Measurements from ENCODE around the gene RCOR2. TPM values are rescaled to one million over a fixed set of nuclear protein-coding genes. Genes with fewer than 3 reads are reported as not detected.

The RCOR2 gene
- total RNA-seq, 1 donor, result 2.9 TPM

GRCh38 chr11:63918507-63919191 is 1.7 kb upstream of the RCOR2 start:
- DNase-seq (ENCODE audit: low read depth), result peak; percentile 39
- no peak overlapping the region for H3K4me3 ChIP-seq (ENCODE audit: low read depth, low read length)

DNA sequence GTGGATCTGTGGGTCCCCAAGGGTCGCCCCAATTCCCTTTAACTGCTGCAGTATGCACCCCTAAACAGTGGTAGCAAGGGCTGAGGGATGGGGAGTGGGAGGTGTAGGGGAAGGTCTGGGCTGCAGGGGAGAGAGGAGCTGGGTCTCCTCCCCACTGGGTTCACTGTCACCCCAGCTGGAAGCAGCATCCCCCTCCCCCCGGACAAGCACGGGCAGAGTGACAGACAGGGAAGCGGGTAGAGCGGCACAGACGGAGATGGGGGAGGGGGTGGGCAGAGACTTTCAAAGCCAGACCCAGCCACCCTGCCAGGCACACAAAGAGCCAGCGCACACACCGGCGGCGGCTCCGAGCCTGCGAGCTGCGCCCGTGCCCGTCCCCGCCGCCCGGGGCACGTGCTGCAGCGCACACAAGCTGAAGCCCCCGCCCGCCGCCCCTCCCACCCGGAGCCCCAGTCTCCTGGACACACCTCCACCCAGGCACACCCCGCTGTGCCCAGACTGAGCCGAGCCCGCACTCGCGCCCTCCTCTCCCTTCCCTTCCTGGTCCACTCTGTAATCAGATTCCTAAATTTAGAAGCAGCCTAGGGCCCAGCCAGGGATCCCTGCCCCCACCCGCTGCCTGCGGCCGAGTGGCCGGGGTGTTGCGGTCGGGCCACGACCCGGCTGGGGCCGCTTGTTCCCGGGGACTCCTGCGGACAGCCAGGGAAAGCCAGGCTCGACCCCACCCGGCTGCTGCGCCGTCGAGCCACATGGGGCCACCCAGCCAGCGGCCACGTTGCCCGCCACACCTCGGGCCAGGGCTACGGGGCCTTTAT is 935 bp upstream of the RCOR2 start:
- peak overlapping the region; percentile 66 for H3K4me3 ChIP-seq (ENCODE audit: low read depth, low read length)
- no peak for TF ChIP-seq CTCF (IDR thresholded peaks at IDR 0.05; ENCODE audit: insufficient read depth, low read length)
- DNase-seq (ENCODE audit: low read depth), result peak; percentile 51

More at GRCh38 chr11:63918507-63919191, 1.7 kb upstream of the RCOR2 start:
- no peak for TF ChIP-seq CTCF (IDR thresholded peaks at IDR 0.05; ENCODE audit: insufficient read depth, low read length)

DNA sequence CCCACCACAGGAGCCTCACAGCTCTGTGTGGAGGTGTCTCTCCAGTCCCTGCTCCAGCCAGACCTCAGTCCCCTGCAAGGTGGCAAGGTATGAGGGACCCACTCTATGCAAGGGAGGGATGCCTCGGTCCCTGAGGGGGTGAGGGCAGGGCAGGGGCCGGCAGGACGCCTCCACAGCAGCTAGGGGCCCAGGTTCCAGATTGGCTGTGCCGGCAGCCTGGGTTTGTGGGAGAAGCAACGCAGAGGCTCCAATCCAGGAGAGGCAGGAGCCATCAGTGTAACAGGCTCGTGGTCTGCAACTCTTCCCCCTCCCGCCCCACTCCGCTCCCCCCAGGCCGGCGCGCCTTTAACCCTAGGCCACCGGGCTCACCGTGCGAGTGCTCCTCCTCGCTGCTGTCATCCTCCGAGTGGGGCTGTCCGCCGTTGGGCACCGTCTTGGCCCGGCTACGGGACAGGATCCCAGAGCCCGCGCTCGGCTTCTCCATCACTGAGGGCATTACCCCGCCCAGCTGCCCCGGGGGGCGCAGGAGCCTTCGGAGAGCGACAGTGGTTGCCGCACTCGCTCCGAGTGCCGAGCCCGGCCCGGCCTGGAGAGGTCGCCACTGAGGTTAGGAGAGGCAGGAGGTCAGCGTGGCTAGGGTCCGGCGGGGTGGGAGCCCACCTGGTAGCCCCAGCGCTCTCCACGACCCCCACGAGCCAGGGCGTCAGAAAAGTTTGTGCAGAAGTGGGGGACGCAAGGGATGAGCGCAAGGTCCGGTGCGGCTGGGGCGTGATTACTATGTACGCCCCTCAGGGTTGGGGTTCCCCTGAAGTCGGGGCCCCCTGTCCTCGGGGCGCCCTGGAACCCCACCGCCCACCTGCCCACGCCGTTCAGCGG is 765 bp downstream of the RCOR2 start:
- H3K4me3 ChIP-seq (ENCODE audit: low read depth, low read length), result peak overlapping the region; percentile 66
- TF ChIP-seq CTCF (IDR thresholded peaks at IDR 0.05; ENCODE audit: insufficient read depth, low read length), result peak; percentile 68
- DNase-seq (ENCODE audit: low read depth), result peak; percentile 16

- no peak for TF ChIP-seq CTCF (IDR thresholded peaks at IDR 0.05; ENCODE audit: insufficient read depth, low read length)
- no peak overlapping the region for H3K4me3 ChIP-seq (ENCODE audit: low read depth, low read length)
- DNase-seq (ENCODE audit: low read depth), result no peak
Measured at GRCh38 chr11:63914896-63915691, 1.9 kb downstream of the RCOR2 start.

DNA sequence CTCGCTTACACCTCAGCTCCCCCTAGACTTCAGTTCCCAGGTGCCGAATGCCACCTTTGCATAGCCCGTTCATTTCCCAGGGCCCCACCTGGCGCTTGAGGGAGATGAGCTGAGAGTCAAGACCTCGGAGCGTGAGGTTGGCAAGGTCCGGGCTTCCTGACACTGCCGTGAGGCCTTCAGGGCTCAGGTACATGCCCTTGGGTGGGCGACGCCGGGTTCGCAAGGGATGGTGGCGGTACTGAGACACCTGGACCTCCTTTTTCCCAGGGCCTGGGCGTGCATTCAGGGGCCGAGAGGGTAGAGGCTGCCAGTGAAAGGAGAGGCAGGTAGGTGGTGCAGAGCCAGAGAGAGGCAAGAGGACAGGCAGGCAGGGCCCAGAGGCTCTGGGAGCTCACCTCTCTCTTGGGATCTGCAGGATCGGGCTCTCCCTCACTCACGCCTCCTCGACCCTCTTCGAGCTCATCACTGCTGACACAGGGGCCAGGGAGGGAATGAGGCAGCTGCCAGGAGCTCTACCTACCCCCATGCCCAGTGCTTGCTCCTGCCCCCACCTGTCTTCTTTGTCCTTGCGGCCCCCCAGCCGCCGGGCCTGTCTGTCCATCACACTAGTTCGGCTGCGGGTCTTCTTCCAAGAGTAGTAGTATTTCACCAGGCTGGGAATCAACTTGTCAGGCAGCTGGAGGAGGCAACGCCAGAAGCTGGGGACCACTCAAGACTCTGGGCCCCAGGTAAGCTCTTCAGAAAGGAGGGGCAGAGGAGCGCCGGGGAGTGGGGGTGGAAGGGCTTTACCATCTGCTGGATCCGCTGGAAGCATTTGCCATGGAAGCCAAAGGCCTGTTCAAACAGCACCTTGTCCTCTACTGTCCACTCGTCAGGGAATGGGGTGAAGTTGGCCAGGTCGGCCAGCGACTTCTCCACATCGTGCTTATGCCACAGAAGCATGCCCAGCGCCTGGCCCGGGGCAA is 2.8 kb downstream of the RCOR2 start:
- H3K4me3 ChIP-seq (ENCODE audit: low read depth, low read length), result no peak overlapping the region
- no peak for DNase-seq (ENCODE audit: low read depth)
- no peak for TF ChIP-seq CTCF (IDR thresholded peaks at IDR 0.05; ENCODE audit: insufficient read depth, low read length)

Data from fibroblast of the aortic adventitia (primary cell).